22Rv1 (cell line): ENCODE results near the gene MTRF1.

Experiments
- CTCF ChIP-seq: fragments of 450-650 bp; IDR thresholded peaks from 2 replicates; pipeline ENCODE4 v1.5.1; 2017; ENCODE audit warnings: mild to moderate bottlenecking
- ZFX ChIP-seq: fragments of 450-650 bp; IDR thresholded peaks from 2 replicates; pipeline ENCODE4 v1.6.1; 2017; ENCODE audit warnings: antibody characterized with exemption, borderline replicate concordance

GRCh38 chr13:41182231-41182630 lies 81.1 kb downstream of the MTRF1 start:
- TF ChIP-seq CTCF (no peak), ZFX (no peak)
